Retinal pigment epithelial cell (primary cell): ENCODE measurements around the gene STIM1.

ENCODE experiments used
- DNase-seq: peaks from one replicate; pipeline ENCODE4 v3.0.0-alpha.2; 2010; ENCODE audit warnings: low read depth
- H3K4me3 ChIP-seq: 2 replicates; pipeline ENCODE4 v1.5.1; 2011; ENCODE audit warnings: mild to moderate bottlenecking, low read length, control low read depth, moderate library complexity
- CTCF ChIP-seq: conservative IDR thresholded peaks from 2 replicates; pipeline ENCODE4 v1.5.1; 2011; ENCODE audit warnings: low read depth, low read length, control low read depth, inconsistent platforms

Gene STIM1

DNA sequence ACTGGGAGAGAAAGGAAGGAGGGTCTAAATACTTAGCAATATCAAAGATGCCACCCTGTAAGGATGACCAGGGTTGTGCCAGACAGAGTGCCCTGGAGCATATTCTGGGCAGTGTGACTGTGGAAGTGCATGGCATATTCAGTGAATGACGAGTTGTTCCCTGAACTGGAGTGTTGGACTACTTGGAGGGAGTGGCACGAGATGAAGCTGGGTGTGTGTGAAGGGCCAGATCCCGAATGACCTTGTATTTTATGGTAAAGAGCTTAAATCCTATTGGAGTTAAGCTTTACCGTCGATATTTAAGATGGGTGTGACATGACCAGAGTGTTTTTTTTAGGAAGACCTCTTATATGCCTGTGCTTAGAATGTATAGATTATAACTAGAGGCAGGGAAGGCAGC is 48.8 kb downstream of the STIM1 start:
- TF ChIP-seq CTCF = no peak
- H3K4me3 ChIP-seq = no peak overlapping the region
- DNase-seq = no peak

DNA sequence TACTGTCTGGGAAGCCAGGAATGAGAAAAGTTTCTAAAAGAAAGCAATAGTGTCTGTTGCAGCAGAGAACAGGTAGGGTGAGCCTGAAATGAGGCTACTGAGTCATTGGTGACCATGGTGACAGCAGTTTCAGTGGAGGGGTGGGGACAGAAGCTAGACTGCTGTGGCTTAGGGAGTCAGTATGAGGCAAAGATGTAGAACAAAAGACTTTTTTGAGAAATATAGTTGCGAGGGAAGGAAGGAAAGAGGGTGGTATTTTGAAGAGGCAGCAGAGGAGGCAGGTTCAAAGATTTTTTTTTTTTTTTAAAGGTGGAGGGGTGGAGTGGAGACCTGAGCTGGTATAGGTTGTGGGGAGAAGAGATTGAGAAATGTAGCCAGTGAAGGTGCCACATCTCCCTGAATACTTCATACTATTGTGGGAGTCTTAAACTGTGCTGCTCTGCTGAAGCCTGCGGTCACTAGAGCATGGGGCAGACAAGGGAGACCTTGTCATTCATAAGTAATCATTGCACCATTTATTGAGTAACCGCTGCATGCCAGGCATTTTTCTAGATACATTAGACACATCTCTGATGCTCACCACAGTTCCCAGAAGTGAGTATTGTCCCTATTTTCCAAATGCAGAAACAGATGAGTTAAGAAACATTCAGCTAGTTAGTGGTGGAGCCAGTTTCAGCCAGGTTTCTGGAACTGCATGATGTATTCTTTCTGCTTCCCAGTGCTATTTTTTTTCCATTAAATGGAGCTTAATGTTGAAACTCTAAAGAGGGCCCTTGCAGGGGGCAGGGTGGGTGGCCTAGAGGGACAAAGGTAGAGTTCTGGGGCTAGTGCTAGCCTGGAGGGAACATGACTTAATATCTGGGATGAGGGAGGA is 49.9 kb downstream of the STIM1 start:
- TF ChIP-seq CTCF = no peak
- no peak for DNase-seq
- no peak overlapping the region for H3K4me3 ChIP-seq

DNA sequence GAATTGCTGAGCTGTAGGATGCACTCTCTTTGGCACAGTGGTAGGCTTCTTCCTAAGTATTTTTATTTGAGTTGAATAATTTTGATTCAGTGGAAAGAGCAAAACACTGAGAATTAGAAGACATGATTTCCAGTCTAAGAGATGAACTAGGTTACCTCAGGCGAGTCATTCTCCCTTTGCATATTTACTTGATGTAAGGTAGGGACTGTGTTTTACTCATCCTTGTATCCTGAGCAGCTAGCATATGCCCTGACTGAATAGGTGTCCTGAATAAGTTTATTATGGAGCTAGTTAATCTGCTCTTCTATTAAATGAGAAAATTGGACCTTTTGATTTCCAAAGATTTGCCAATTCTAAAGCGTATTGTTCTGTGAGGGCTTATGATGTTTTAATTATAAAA is 50.7 kb downstream of the STIM1 start:
- H3K4me3 ChIP-seq = no peak overlapping the region
- no peak for DNase-seq
- TF ChIP-seq CTCF = no peak

DNA sequence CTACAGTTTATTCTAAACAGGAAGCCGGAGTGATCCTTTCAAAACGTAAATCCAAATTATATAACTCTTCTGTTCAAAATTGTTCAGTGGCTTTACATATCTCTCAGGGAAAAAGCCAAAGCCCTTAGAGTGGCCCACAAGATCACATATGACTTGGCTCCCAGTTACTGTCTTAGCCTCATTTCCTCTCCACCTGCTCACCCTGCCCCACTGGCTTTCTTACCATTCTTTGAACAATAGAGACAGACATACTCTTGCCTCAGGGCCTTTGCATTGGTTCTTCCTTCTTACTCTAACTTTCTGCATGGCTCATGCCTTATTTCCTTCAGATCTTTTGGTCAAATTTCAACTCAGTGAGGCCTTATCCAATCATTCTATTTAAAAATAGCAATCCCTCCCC is 52.1 kb downstream of the STIM1 start:
- TF ChIP-seq CTCF = no peak
- no peak for DNase-seq
- no peak overlapping the region for H3K4me3 ChIP-seq

- no peak overlapping the region for H3K4me3 ChIP-seq
- no peak for DNase-seq
- TF ChIP-seq CTCF = no peak
Measured at GRCh38 chr11:3909901-3910300, 54.4 kb downstream of the STIM1 start.

DNA sequence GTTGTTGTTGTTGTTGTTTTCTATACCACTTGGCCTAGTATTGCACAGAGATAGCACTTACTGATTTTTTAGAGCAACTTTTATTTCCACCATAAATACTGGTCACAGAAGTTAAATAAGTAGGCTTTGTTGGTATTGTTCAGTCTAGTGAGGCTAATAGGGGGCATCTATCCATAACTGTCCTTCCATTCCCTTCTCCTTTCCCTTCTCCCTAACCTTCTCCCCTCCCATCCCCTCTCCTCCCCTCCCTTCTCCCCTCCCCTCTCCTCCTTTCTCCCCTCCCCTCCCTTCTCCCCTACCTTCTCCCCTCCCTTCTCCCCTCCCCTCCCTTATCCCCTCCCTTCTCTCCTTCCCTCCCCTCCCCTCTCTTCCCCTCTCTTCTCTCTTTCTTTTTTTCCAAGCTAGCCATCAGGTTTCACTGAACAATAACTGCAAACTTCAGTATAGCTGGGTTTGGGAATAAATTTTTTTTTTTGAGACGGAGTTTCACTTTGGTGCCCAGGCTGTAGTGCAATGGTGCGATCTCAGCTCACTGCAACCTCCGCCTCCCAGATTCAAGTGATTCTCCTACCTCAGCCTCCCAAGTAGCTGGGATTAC is 56.5 kb downstream of the STIM1 start:
- no peak for TF ChIP-seq CTCF
- no peak overlapping the region for H3K4me3 ChIP-seq
- DNase-seq = no peak

DNA sequence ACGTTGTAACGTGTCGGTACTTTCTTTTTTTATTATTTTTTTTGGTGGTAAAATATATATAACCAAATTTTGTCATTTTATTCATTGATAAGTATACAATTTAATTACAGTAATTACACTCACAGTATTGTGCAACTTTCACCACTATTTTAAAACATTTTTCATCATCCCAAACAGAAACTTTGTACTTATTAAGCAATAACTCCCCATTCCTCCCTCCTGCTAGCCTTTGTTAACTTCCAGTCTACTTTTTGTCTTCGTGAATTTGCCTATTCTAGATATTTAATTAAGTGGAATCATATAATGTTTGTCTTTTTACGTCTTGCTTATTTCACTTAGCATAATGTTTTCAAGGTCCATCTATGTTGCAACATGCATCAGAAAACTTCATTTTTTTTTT is 58.5 kb downstream of the STIM1 start:
- no peak for TF ChIP-seq CTCF
- H3K4me3 ChIP-seq = no peak overlapping the region
- DNase-seq = no peak
